Transverse colon (tissue), 4 donors: Measurements from ENCODE around the gene ZDHHC7.

Source experiments
- EP300 ChIP-seq: sonication (generic); formaldehyde crosslinking; IDR thresholded peaks from one replicate; pipeline ENCODE4 v1.6.1; 2017; ENCODE audit warnings: antibody characterized with exemption, low read depth
- POLR2A ChIP-seq: fragments of 450-650 bp; IDR thresholded peaks from one replicate; pipeline ENCODE4 v1.6.1; 2016; ENCODE audit warnings: antibody characterized with exemption, mild to moderate bottlenecking, moderate library complexity
- POLR2AphosphoS5 ChIP-seq, 3 donors: sonication (generic); formaldehyde crosslinking; IDR thresholded peaks; one replicate each; pipeline ENCODE4 v1.6.1; 2016; ENCODE audit warnings: antibody characterized with exemption in 3 of 3
- TF ChIP-seq, protein P1 (sequence below), 5 experiments: fragments of 200-600 bp in 3 of 5; fragments of 450-650 bp in 2 of 5; sonication (generic) in 3 of 5; IDR thresholded peaks; 1 replicate in 2 of 5; 2 replicates in 3 of 5; pipeline ENCODE4 v1.5.1; 2016 to 2017; ENCODE audit warnings: antibody characterized with exemption in 5 of 5, inconsistent platforms in 3 of 5, mild to moderate bottlenecking in 2 of 5, moderate library complexity in 1 of 5

DNA sequence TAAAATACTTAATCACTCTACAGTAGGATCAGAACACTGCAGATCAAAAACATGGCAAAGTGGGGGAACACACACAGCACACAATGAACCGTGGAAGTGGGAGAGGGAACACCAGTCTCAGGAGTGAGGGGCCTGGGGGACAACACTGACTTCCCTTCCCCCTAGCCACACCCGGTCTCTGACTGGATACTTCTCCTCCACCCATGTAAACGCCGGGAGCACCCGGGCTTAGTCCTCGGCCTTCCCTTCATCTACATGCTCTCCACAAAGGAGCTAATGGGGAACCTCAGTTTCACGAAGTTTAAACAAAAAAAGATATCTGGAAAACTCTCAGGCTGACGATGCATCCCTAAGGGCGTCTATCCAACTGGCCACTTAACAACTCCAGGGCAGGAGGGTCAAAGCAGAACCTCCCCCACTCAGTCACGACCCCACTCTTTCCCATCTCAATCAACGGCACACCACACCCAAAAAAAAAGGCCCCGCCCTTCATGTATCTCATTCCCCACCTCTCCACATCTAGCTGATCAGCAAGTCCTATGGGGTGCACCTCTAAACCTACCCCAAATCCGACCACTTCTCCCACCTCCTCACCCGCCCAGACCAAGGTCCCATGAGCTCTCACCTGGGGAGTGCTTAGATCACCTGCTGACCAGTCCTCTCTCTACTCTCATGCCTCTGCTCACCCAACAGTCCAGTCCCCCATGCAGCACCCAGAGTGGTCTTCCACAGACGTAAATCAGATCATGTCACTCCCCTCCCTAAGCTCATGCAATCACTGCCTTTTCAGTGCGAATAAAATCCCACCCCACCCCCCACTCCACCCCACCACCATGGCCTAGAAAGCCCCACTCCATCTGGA, 7.4 kb downstream of the ZDHHC7 start:
- TF ChIP-seq, protein P1, sequence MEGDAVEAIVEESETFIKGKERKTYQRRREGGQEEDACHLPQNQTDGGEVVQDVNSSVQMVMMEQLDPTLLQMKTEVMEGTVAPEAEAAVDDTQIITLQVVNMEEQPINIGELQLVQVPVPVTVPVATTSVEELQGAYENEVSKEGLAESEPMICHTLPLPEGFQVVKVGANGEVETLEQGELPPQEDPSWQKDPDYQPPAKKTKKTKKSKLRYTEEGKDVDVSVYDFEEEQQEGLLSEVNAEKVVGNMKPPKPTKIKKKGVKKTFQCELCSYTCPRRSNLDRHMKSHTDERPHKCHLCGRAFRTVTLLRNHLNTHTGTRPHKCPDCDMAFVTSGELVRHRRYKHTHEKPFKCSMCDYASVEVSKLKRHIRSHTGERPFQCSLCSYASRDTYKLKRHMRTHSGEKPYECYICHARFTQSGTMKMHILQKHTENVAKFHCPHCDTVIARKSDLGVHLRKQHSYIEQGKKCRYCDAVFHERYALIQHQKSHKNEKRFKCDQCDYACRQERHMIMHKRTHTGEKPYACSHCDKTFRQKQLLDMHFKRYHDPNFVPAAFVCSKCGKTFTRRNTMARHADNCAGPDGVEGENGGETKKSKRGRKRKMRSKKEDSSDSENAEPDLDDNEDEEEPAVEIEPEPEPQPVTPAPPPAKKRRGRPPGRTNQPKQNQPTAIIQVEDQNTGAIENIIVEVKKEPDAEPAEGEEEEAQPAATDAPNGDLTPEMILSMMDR (IDR thresholded peaks at IDR 0.05): no peak
- no peak for TF ChIP-seq POLR2AphosphoS5 (IDR thresholded peaks at IDR 0.05)
- TF ChIP-seq EP300: no peak
- TF ChIP-seq POLR2A: no peak
